Breast epithelium (tissue), 3 donors: Measurements from ENCODE around the gene RHOXF1.

ENCODE experiments used
- CTCF ChIP-seq, 3 donors: fragments of 450-650 bp; IDR thresholded peaks; one replicate each; pipeline ENCODE4 v1.5.1; 2016 to 2017; ENCODE audit warnings: antibody characterized with exemption in 3 of 3, mild to moderate bottlenecking in 3 of 3, moderate library complexity in 3 of 3
- POLR2A ChIP-seq: fragments of 450-650 bp; IDR thresholded peaks from one replicate; pipeline ENCODE4 v1.6.1; 2016; ENCODE audit warnings: antibody characterized with exemption, mild to moderate bottlenecking, moderate library complexity
- POLR2AphosphoS5 ChIP-seq, 3 donors: sonication (generic); formaldehyde crosslinking; IDR thresholded peaks; one replicate each; pipeline ENCODE4 v1.6.1; 2017; ENCODE audit warnings: antibody characterized with exemption in 3 of 3

- TF ChIP-seq CTCF (IDR thresholded peaks at IDR 0.05) (no peak), POLR2A (no peak), POLR2AphosphoS5 (IDR thresholded peaks at IDR 0.05) (no peak)
Measured at GRCh38 chrX:120090208-120090607, 25.5 kb downstream of the RHOXF1 start.
